HG03558 (cell line): ENCODE measurements around the gene LBH.

ENCODE experiments used
- ATAC-seq: cut with Tn5 transposase; IDR thresholded peaks from one replicate; pipeline ENCODE4 v1.9.1; 2021; ENCODE audit warnings: moderate number of reproducible peaks; ENCODE audit not compliant: unreplicated experiment; ENCODE audit errors: extremely low read depth

LBH gene

DNA sequence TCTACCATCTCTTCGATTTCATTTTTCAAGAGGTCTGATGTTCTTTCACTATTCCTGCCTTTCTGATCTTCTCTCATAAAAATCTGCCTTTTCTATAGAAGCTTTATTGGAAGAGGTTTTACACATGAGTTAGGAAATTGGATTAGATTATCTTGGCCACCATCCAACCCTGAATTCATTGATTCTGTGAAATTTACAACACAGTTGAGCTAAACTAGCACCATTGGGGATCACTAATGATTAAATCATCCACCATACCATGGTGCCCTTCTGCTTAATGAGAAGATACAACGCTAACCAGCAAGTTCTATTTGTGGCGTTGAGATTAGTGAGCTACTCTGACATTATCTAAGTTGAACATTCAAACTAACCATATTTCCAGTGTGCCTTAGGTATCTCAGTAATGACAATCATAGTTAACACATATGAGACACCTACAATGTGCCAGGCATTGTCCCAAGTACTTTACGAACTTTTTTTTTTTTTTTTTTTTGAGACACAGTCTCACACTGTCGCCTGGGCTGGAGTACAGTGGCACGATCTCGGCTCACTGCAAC, 17.3 kb upstream of the LBH start:
- ATAC-seq: no peak

DNA sequence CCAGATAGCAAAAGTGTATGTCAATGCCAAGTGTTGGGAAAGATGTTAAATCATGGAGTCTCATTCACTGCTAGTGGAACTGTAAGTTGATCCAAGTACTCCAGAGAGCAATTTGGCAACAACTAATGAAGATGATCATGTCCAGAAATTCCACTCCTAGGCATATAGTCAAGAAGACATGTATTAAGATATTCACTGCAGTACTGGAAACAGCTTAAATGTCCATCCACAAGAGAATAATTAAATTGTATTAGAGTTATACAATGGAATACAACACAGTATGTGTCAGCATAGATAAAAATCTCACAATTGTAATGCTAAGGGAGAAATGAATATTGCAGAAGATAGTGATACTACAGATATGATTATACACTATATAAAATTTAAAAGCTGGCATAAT, 15.2 kb upstream of the LBH start:
- no peak for ATAC-seq

DNA sequence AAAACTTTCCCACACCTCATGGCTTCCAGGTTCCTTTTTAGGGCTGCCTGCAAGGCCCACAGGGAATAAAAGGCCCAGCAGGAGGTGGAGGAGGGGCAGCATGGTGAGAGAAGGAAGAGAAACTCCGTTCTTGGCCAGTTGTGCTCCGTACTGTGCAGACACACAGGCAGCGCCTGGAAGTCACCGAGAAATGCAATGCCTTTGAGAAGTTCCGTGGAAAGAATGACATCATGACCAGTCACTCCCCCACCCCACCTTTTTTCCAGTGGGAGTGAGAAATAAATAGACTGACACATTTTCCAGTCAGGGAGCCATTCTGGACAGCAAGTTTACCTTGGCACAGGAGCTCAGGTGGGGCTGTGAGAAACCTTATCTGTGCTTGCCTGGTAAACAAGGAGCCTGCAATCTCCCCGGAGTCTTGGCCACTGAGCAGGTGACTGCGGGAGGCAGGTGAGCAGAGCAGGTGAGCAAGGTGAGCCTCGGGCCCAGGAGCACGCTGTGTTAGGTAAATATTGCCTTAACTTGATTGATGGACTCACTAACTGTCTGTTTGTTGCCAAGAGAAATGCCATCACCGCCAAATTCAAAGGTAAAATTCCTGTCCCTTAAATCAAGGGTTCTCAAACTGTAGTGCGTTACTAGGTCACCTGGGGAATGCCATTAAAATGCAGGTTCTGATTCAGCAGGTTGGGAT, 13.5 kb upstream of the LBH start:
- ATAC-seq: no peak

DNA sequence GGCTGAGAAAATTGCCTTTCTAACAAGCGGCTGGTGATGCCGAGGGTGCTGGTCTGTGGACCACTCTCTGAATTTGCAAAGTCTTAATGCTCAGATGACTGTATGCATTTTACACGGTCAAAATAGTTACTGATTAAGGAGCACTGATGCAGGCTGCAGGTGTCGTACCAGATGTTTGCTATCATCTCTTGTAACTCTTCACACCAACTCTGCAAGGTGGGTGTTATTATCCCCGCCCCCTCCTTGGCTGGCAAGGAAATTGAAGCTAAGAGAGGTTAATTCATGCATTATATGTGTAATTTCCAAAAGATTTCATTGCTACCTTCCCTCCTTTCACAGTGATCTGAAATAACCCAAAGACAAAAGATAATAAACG, 13.0 kb upstream of the LBH start:
- ATAC-seq: no peak

DNA sequence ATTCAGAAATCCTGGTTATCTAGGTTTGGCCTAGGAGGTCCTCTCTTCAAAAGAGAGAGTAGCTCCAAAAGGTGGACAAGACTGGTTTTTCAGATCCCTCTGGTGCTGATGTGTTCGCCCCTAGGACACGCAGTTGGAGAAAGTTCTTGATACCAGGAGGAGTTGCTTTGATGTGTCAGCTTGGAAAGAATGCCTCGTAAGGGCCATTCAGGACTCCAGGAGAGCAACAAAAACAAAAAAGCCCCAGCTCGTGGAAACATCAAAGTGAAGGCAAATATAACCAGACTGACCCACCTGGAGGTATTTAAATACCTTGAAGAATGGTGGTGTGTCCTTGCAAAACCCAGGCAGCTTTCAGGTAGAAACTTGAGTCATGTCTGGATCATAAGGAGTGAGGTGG, 12.5 kb upstream of the LBH start:
- ATAC-seq: no peak

DNA sequence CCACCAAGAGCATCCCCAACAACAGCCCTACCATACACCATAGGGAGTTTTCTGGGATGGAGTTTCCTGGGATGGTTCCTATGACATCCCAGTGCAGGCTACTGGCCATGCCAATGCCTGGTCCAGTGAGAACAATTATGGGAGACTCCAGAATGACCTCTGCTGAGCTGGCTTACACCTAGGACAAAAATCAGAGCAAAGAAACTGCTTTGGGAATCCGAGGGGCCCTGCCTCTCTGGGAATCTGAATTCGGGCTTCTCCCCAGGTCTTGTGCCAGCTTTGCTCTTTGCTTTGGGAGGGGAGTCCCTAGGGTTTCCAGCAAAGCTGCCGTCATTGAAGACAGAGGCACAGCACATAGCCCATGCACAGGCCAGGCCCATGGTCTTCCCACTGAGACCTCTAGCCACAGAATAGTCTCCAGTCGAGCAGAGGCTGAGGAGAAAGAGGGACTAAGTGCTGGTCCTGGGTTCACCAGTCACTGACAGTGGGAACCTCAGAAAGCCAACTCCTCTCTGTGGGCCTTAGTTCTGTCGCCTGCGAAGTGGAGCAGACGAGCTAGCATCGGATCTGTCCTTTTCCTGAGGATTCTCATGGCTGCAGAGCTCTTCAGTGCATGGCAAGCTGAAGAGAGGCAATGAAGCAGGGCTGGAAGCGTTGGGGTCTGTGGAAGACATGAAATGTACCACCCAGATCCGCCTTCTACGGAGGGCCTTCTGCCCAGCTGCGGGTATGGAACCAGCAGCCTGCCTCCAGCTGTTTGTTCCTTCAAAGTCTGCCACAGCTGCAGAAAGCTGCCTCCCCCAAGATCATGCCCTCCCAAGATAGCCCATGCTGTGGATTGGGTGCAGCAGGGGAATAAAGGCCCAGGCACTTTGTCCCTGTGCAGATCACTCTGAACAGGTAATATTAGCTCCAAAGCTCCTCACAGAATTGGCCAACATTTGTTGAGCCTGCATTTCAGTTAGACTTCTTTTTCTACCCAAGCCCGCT, 11.2 kb upstream of the LBH start:
- no peak for ATAC-seq

DNA sequence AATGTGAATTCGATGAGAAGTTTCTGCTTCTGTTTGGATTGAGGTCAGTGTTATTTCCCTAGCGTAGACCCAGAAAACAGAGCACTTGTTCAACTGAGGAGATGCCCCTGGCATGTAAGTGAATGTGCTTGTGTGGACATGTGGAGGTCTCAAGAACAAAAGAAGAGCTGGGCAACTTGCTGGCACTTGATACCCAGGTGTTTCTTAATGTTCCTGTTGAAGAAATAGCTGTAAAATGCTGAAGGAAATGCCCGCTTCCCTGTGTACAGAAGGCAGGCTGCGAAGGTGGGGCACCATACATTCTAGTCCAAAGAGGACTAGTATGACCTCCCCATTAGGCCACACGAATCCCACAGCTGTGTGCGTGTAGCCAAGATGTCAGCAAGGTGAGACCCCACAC, 9.8 kb upstream of the LBH start:
- ATAC-seq: no peak

DNA sequence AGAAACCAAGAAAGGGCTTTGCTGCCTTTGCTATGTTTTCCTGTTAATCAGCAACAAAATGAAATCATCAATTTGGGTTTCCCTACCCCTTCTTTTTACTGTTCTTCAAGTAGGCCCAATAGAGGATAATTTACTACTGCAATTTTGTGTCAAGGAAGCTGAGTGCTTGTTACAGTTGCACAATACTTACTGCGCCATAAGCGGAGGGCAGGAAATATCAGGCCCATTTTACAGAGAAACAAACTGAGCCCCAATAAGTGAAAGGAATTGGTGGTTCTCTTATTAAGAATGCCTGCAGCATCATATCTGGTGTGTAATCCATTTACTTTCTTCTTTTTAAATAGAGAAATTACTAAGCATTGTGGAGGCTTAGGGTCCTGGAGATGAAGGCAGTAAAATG, 9.3 kb upstream of the LBH start:
- no peak for ATAC-seq

DNA sequence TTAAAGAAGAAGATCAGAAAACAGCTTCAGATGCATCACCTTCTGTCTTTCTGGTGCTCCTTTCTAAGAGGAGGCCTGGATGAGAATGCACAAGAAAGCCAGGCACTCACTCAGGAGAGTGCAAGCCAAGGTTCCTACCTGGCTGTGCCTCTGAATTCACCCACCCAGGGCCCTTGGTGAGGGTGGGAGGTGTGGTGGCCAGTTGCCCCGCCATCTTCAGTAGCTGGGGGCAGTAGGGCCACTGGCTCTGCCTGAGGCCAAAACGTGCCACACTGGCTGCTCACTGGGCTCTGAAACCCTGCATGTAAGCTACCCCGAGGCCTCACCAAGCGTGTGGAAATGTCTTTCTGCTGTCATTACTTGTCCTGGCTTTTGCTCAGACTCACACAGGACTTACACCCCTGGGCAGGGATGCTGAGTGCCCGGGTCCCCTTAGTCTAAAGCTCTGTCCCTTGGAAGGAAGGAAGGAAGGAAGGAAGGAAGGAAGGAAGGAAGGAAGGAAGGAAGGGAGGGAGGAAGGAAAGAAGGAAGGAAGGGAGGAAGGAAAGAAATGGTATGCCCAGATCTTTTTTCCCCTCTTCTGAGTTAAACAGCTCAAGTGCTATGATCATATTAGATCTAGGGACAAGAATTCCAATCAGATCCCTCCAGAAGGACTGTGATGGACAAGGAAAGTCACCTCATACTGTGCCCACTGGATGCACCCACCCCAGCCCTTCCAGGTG, 8.5 kb upstream of the LBH start:
- no peak for ATAC-seq

DNA sequence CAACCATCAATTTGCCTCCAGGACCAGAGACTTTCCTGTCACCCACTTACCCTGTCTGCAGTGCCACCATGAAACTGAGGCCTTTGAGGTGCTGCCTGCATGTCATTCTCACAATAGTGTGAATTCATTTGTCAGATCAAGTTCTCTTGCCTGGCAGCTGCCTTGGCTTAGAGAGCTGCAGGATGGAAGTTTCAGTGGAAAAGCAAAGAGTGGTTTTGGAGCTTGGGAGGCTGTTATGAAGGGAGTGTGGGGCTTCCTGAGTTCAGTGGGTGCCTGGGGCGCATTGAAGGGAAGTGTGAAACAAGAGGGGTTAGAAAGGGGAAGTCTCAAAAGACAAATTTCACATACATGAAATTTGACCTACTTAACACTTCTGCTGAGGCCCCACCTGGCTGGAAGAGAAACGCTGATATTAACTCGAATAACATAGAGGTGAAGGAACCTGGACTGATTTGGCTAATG, 7.9 kb upstream of the LBH start:
- ATAC-seq: peak; percentile 35

DNA sequence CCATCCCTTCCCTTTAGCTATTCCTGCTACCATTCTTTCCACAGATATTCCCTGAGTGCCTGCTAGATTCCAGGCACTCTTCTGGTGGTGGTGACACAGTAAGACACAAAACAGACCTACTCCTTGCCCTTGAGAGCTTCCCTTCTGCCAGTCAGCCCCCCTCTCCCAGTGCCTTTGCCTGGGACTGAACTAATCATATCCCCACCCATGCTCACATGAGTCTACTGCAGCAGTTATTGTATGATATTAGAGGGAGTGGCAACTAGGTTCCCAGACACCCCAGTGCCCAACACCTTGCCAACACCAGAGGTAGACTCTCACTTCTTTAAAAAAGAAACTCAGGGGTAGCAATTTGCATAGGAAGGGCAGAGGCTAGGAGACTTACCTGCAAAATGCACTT, 7.2 kb upstream of the LBH start:
- ATAC-seq: no peak

DNA sequence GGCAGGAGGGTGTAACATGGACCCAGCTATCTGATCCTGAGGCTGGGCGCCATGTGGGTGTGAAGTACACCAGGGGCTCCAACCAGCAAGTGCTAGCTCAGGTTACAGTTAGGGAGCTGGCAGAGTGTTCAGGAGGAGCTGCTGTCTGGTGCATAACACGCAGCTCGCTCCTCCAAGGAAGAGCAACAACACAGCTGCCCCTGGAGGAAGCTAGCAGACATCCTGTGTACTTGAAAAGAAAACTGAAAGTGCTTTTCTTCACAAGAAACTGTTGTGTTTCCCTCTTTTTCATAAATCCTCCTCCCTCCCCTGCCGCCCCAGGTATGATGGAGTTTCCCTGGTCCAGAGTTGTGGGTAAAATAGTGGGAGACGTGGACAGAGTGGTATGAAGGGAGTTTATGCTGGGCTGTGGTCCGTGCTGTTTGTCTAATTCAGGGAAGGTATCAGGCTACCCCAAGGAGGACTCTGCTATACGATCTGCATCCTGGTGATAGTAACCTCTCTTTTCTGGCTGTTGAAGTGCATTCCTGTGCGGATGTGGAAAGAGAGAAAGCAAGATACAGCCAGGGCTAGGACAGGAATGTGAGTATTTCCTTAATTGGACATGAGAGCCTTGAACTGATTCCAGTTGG, 6.1 kb upstream of the LBH start:
- no peak for ATAC-seq

DNA sequence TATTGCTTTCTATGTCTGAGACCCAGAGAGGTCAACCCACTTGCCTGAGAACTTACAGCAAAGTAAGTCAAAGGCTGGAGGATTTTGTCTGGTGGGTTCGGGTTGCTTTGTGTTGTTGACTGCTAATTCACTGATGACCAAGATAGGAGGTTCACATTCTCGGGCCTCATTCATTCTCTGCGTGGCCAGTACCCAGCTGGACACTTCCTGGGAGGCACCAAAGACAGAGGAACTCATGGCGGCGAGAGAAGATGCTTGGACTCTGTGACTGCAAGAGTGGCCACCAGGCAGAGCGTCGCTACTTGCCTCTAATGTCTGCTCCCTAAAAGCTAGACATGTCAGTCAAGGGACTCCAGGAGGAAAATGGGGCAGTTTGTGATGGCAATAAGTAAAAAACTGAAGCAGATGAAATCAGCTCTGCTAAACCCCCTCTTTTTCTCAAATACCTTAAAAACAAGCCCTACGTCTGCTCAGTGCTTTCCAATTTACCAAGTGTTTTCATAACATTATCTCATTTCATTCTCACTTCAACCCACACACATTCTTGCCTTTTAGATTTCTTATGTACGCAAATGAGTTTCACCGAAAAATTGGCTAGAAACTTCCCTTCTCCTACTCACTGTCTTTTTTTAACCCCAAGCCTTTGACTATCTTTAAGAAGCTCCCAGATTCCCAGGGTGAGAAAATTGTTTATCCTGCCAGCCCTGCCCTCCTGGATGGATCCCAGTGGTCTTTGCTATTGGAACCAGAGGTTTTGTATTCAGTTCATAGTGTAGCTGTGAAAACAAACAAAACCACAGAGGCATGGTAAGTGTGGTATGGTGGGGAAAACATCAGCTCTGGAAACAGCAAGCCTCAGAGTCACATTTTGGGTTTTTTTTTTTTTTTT, 4.9 kb upstream of the LBH start:
- ATAC-seq: no peak

DNA sequence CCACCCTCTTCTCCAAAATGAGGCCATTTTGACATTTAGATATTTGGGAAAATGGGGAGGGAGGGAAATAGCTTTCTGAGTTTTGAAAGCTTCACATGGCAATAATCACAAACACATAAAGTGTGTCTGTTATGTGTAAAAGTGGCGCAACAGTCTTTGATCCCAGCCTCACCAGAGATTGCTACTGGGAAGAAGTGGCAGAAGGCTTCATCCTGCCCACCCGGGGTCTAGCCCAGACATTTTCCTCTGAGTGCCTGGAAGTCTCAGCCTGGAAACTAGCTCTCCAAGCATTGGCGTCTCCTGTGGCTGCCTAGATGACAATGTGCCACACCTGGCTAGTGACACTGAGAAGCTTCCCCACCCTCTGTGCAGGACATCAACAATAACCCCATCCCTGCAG, 1.7 kb upstream of the LBH start:
- no peak for ATAC-seq

DNA sequence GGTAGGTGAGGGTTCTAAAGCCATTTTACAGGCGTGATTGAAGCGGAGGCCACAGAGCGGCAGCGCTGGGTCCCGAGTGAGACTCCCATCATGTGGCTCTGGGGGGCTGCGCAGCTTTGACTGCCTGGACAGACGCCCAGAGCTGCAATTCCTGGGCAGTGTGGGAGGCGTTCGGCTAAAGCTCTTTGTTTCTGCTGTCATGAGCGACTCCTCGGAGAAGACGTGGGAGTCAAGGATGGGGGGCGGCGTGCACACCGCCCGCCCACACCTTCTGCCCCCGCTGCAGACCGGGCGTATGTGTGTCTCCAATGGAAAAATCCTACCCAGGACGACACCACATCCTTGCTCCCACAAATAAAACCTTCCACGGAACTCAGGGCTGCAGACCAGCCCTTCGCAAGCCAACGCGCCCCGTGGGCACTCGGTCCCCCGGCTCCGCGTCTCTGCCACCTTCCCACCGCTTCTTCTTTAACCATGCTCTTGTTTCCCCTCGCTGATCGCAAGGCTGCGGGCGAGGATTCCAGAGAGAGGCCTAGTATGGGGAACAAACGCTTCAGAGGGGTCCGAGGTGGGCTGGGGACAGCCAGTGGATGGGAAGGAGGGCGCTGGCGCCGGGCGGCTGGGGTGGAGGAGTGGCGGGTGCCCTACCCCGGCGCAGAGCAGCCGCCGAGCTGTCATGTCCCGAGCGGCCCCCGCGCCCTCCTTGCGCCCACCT, 680 bp upstream of the LBH start:
- peak; percentile 1 for ATAC-seq

DNA sequence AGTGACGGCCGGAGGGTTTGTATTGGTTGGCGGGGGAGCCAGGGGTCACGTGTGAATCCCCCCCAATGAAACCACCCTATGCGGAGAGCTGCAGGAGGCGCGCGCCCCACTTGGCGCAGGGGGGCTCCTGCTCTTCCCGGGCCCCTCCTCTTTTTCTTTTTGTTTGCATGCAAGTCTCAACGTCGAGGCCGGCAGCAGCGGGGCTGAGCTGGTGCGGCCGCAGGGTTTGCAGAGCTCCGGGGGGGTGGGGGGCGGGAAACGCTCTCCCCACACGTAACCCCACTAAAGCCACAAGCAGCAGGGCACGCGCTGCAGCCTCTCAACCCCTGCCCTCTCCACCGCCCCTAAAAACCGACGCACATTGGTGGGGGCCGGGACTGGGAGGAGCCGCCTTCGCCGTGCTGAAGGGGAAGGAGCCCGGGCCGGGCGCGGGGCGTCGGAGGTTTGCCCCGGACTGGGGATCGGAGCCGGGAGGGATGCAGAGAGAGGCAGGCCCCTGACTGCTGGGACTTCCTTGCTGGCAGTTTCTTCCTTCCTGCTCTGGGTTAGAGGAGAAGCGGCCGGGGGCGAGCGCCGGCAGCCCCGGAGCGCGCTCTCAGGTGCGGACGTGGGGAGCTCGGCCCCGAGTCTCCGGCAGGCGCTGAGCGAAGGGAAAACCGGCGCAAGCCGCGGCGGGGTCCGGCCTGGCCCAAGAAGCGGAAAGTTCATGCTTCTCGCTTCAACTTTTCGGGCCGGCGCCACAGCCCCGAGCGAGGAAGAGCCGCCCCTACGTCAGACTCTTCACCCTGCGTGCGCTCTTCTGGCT, 864 bp downstream of the LBH start:
- ATAC-seq: no peak

DNA sequence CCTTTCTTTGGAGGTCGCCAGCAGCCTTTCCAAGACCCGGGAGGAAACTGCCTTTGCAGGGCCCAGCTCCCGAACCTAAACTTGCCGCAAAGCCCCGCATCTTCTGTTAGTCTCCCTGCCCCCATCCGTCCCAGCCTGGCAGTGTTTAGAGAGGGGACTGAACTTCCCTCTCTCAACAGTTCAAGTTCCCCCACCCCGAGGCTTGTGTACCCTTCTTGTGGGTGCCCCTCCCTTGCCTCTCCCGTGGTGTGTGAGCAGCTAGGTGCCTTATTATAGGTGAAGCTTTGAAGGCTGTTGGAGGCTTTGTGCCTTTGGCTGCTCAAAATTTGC, 1.4 kb downstream of the LBH start:
- ATAC-seq: no peak
